HG03520 (cell line): ENCODE data around the gene NPFF.

ENCODE experiments used
- ATAC-seq: cut with Tn5 transposase; IDR thresholded peaks from one replicate; pipeline ENCODE4 v1.9.1; 2021; ENCODE audit warnings: mild to moderate bottlenecking, moderate library complexity; ENCODE audit not compliant: unreplicated experiment

The NPFF gene

GRCh38 chr12:53479331-53479730 lies 28.0 kb downstream of the NPFF start:
- no peak for ATAC-seq

GRCh38 chr12:53478865-53479264 lies 28.4 kb downstream of the NPFF start:
- no peak for ATAC-seq

- ATAC-seq: no peak
Measured at GRCh38 chr12:53476769-53477209, 30.5 kb downstream of the NPFF start.

- no peak for ATAC-seq
Measured at GRCh38 chr12:53474819-53475218, 32.5 kb downstream of the NPFF start.

DNA sequence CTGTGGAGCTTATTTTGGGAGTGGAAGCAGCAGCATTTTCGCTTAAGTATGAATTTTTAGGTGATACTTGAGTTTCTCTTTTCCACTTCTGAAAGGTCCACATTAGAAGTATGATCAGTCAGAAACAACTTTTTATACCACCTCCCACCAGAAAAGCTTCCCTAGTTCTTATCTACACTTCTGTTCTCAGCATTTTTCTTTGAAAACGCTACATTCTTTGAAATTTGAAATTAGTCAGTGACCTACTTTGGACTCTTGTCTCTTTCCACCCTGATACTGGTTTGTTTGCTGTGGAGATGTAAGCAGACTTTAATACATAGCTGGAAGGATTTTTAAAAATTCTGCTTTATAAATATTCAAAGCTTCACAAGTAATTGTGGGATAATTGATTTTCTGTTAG lies 33.2 kb downstream of the NPFF start:
- ATAC-seq: no peak

DNA sequence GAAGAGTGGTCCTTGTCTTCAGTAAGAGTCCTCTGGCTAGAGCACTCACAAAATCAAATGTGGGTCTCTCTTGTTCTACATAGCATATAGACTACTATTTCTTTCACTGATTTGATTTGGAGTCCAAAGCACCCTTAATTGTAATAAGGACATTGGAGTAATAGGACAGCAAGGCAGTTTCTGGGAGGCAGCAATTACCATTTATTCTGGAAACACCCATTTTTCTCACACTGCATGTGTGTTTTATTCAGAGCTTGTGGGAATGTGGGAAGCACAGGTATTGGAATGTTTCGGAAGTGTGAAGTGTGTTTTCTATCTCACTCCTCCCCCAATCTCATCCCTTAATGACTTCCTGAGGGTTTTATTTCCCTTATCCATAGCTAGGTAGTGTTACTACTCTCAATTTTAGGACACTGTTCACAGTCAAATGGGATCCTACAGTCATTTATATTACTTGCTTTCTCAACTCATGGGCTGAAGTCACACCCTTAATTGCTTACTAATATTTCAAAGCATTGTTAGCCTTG lies 35.2 kb downstream of the NPFF start:
- no peak for ATAC-seq

GRCh38 chr12:53468282-53468681 lies 39.0 kb downstream of the NPFF start:
- ATAC-seq: no peak

GRCh38 chr12:53467880-53468279 lies 39.4 kb downstream of the NPFF start:
- no peak for ATAC-seq

- no peak for ATAC-seq
Measured at GRCh38 chr12:53467082-53467481, 40.2 kb downstream of the NPFF start.

GRCh38 chr12:53466640-53467039 lies 40.6 kb downstream of the NPFF start:
- no peak for ATAC-seq

DNA sequence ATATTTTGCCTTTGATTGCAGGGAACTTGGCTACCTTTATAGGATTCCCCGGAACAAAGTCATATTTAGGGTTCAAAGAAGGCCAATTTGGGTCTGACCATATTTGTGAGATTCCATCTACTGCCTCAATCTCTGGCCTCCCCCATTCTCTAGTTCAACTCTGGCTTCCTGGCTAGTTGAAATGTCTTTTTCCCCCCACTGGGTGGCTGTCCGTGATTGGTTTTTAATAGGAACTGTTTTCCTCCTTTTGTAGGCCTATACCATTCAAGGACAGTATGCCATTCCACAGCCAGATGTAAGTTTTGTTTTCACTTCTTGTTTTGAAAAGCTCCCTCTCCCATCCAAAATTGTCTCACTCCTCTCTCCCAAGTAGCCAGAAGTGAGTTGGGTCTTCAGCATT lies 41.6 kb downstream of the NPFF start:
- no peak for ATAC-seq

DNA sequence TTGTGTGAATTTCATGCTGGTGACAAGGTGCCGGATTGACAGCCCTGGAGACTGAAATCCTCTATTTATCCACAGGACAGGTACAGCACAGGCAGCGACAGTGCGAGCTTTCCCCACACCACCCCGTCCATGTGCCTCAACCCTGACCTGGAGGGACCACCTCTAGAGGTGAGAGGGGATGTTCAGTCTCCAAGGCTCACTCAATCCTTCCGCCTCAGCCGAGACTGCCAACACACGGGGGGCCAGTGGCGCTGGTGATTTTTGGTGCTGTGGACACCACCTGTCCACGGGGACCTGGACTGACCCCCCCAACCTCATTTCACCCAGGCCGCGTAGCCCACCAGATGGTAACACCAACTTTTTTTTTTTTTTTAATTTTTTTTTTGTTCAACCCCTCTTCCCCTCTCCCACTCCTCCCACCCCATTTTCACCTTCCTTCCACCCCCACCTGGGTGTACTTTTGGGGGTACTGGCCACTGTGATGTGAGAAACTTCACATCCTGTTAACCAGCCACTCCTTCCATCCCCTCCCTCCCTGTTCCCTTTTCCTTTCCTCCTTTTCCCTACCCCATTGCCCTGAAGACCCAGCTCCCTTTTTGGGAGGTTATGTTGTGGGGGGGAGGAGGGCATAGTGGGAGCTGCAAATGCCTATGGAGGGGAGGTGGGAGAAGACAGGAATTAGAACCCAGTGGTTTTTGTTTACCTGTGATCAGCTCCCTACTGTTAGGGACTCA lies 42.4 kb downstream of the NPFF start:
- no peak for ATAC-seq

GRCh38 chr12:53463802-53464560 lies 43.3 kb downstream of the NPFF start:
- no peak for ATAC-seq

GRCh38 chr12:53462935-53463334 lies 44.3 kb downstream of the NPFF start:
- ATAC-seq: no peak

DNA sequence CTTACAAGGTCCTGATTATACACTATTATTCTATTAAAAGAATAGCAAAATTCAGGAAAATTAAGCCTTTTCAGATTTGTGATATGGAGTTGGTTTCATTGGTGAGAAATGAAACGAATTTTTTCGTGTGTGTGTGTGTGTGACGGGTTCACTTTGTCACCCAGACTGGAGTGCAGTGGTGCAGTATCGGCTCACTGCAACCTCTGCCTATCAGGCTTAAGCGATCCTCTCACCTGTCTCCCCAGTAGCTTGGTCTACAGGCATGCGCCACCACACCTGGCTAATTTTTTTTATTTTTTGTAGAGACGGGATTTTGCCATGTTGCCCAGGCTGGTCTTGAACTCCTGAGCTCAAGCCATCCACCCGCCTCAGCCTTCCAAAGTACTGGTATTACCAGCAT lies 45.7 kb downstream of the NPFF start:
- ATAC-seq: no peak

DNA sequence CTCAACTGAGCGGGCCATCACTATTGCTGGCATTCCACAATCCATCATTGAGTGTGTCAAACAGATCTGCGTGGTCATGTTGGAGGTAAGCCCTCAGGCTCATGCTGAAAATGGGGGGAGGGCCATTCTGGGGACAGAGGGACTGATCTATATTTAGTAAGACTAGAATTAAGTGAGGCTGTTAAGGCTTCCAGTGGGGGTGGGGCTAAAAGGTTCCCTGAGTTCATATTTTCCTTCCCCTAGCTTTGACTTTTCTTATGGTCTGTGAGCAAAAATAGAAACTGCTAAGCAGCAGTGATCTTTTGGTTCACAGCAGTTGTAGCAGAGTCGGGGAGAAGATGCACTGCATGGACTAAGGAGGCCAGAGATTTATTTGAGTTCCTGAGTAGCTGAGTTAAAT lies 46.2 kb downstream of the NPFF start:
- no peak for ATAC-seq

DNA sequence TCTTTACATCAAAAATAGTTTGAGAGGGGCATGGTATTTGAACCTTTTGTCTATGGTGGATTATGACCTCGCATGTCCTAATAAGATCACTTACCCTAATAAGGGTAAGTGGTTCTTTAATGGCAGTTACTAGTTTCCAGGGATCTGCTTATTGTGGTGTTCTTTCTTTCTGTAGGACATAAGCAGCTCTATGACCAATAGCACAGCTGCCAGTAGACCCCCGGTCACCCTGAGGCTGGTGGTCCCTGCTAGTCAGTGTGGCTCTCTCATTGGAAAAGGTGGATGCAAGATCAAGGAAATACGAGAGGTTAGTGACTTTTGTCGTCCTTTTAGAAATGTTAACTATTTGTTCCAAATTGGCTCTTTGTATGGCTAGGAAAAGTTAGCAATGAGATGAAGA lies 48.2 kb downstream of the NPFF start:
- no peak for ATAC-seq
